Measurements from ENCODE around the gene SERPING1. TPM values are rescaled to one million over a fixed set of nuclear protein-coding genes. Genes with fewer than 3 reads are reported as not detected.
"Not testable (repeated sequence)": the region's sequence is repeated elsewhere in the genome, so short reads cannot be mapped to it uniquely, and the experiment has no call there.

The SERPING1 gene
- total RNA-seq, 3 donors from 2014 or later, result 421 to 823 (median 479) TPM

DNA sequence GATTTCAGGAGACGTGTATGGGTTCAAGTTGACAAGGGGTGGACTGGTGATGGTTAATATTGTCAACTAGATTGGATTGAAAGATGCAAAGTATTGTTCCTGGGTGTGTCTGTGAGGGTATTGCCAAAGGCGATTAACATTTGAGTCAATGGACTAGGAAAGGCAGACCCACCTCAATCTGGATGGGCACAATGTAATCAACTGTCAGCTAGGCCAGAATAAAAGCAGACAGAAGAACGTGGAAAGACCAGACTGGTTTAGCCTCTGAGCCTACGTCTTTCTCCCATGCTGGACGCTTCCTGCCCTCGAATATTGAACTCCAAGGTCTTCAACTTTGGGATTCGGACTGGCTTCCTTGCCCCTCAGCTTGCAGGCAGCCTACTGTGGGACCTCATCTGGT lies 53.9 kb downstream of the SERPING1 start:
- no peaks in the 10 kb centered on the region for H3K9me3 ChIP-seq
- TF ChIP-seq POLR2AphosphoS5 (IDR thresholded peaks at IDR 0.05), result no peak
- no peak for TF ChIP-seq POLR2A (IDR thresholded peaks at IDR 0.05)
- TF ChIP-seq, protein P1, sequence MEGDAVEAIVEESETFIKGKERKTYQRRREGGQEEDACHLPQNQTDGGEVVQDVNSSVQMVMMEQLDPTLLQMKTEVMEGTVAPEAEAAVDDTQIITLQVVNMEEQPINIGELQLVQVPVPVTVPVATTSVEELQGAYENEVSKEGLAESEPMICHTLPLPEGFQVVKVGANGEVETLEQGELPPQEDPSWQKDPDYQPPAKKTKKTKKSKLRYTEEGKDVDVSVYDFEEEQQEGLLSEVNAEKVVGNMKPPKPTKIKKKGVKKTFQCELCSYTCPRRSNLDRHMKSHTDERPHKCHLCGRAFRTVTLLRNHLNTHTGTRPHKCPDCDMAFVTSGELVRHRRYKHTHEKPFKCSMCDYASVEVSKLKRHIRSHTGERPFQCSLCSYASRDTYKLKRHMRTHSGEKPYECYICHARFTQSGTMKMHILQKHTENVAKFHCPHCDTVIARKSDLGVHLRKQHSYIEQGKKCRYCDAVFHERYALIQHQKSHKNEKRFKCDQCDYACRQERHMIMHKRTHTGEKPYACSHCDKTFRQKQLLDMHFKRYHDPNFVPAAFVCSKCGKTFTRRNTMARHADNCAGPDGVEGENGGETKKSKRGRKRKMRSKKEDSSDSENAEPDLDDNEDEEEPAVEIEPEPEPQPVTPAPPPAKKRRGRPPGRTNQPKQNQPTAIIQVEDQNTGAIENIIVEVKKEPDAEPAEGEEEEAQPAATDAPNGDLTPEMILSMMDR (IDR thresholded peaks at IDR 0.05), result no peak
- DNase-seq (ENCODE audit: low spot score in 2 of 2), result no peak
- H3K27me3 ChIP-seq, result peaks cover 0 to 20% of the 10 kb centered on the region in 2 donors
- no peak overlapping the region for H3K4me3 ChIP-seq
- no peak overlapping the region for H3K27ac ChIP-seq
- no peaks in the 10 kb centered on the region for H3K36me3 ChIP-seq
- peaks cover 12 to 14% of the 10 kb centered on the region in 2 donors for H3K4me1 ChIP-seq
- intact Hi-C loops (cut with DNase I; ENCODE audit: low total_unique reads), result no loop called here

DNA sequence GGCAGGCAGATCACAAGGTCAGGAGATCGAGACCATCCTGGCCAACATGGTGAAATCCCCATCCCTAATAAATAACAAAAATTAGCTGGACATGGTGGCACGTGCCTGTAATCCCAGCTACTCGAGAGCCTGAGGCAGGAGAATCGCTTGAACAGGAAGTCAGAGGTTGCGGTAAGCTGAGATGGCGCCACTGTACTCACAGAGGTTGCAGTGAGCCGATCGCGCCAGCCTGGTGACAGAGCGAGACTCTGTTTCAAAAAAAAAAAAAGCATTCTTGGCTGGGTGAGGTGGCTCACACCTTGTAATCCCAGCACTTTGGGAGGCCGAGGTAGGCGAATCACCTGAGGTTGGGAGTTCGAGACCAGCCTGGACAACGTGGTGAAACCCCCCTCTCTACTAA lies 54.7 kb downstream of the SERPING1 start:
- H3K4me1 ChIP-seq; H3K9me3 ChIP-seq; H3K27ac ChIP-seq; H3K36me3 ChIP-seq; DNase-seq (ENCODE audit: low spot score in 2 of 2); intact Hi-C loops (cut with DNase I; ENCODE audit: low total_unique reads): not testable (repeated sequence)
- Histone ChIP-seq H3K27me3 (peaks cover 0 to 20% of the 10 kb centered on the region in 2 donors), H3K4me3 (peak overlapping the region in 1 of 3 donors; percentile 43)

GRCh38 chr11:57652662-57653061 lies 55.2 kb downstream of the SERPING1 start:
- H3K36me3 ChIP-seq, result no peaks in the 10 kb centered on the region
- H3K4me3 ChIP-seq, result peak overlapping the region in 1 of 3 donors; percentile 43
- DNase-seq (ENCODE audit: low spot score in 2 of 2), result no peak
- H3K27me3 ChIP-seq, result peaks cover 0 to 15% of the 10 kb centered on the region in 2 donors
- no peak overlapping the region for H3K27ac ChIP-seq
- intact Hi-C loops (cut with DNase I; ENCODE audit: low total_unique reads), result no loop called here
- peaks cover 4% of the 10 kb centered on the region in 2 donors for H3K4me1 ChIP-seq
- no peaks in the 10 kb centered on the region for H3K9me3 ChIP-seq
- TF ChIP-seq POLR2A (IDR thresholded peaks at IDR 0.05), result no peak
- TF ChIP-seq, protein P1 (IDR thresholded peaks at IDR 0.05), result no peak
- TF ChIP-seq POLR2AphosphoS5 (IDR thresholded peaks at IDR 0.05), result no peak

DNA sequence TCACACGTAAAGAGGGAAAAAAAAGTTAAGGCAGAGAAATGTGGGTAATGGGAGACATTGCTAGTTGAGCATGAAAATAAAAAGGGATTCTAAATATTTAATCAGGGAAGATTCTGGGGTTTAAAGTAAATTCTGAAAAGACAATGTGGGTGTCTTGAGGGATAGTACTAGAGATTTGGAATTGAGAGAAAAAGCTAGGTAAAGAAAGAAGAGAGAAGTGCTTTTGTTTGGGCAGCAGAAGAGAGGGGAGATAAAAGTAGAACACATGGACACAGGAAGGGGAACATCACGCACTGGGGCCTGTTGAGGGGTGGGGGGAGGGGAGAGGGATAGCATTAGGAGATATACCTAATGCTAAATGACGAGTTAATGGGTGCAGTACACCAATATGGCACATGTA lies 55.7 kb downstream of the SERPING1 start:
- TF ChIP-seq POLR2AphosphoS5 (IDR thresholded peaks at IDR 0.05), result no peak
- no peak for TF ChIP-seq POLR2A (IDR thresholded peaks at IDR 0.05)
- TF ChIP-seq, protein P1 (IDR thresholded peaks at IDR 0.05), result no peak
- no peak overlapping the region for H3K4me3 ChIP-seq
- no peak overlapping the region for H3K27ac ChIP-seq
- no peaks in the 10 kb centered on the region for H3K9me3 ChIP-seq
- no peaks in the 10 kb centered on the region for H3K36me3 ChIP-seq
- peaks cover 0 to 10% of the 10 kb centered on the region in 2 donors for H3K27me3 ChIP-seq
- peaks cover 0 to 4% of the 10 kb centered on the region in 2 donors for H3K4me1 ChIP-seq
- intact Hi-C loops (cut with DNase I; ENCODE audit: low total_unique reads), result no loop called here
- no peak for DNase-seq (ENCODE audit: low spot score in 2 of 2)

GRCh38 chr11:57656885-57657193 lies 59.4 kb downstream of the SERPING1 start:
- no peaks in the 10 kb centered on the region for H3K27me3 ChIP-seq
- H3K27ac ChIP-seq, result peak overlapping the region; percentile 93
- peak overlapping the region; percentile 61 to 80 (median 64) for H3K4me3 ChIP-seq
- no peaks in the 10 kb centered on the region for H3K4me1 ChIP-seq
- DNase-seq (ENCODE audit: low spot score in 2 of 2), result no peak
- intact Hi-C loops (cut with DNase I; ENCODE audit: low total_unique reads), result no loop called here
- no peaks in the 10 kb centered on the region for H3K9me3 ChIP-seq
- peaks cover 11% of the 10 kb centered on the region for H3K36me3 ChIP-seq
- TF ChIP-seq POLR2A (IDR thresholded peaks at IDR 0.05) (no peak), POLR2AphosphoS5 (IDR thresholded peaks at IDR 0.05) (no peak)
- TF ChIP-seq, protein P1 (IDR thresholded peaks at IDR 0.05), result no peak

All from breast epithelium (tissue), 4 donors.